Activated CD8-positive, alpha-beta memory T cell treated with anti-CD3 and anti-CD28 coated beads, Interleukin-2, amount 10 ng/mL, durations not matched to agents 7 days and 5 days (primary cell): Measurements from ENCODE around the gene CASZ1. TPM values are rescaled to one million over a fixed set of nuclear protein-coding genes. Genes with fewer than 3 reads are reported as not detected.

ENCODE experiments used
- ATAC-seq: fragments of 150-1000 bp; cut with Tn5 transposase; one replicate; pipeline ENCODE4 v1.10.0; 2021; ENCODE audit warnings: moderate library complexity
- CTCF ChIA-PET: fragments of 350-600 bp; sonication (Branson Sonifier 250); formaldehyde crosslinking; loops from one replicate; lab custom pipeline; 2021; ENCODE audit warnings: antibody characterized with exemption; lab: Charles Lee
- DNase-seq: peaks from one replicate; pipeline ENCODE4 v3.0.0-alpha.2; 2020
- H3K27ac Mint-ChIP-seq: one replicate; pipeline ENCODE4 v1.8.0; 2021; ENCODE audit warnings: mild to moderate bottlenecking, mixed read lengths
- H3K27me3 Mint-ChIP-seq: one replicate; pipeline ENCODE4 v1.8.0; 2021; ENCODE audit warnings: mixed read lengths
- H3K36me3 Mint-ChIP-seq: one replicate; pipeline ENCODE4 v1.8.0; 2021; ENCODE audit warnings: mild to moderate bottlenecking, mixed read lengths
- H3K4me1 Mint-ChIP-seq: one replicate; pipeline ENCODE4 v1.8.0; 2021; ENCODE audit warnings: mixed read lengths
- H3K4me3 Mint-ChIP-seq: one replicate; pipeline ENCODE4 v1.8.0; 2021; ENCODE audit warnings: mild to moderate bottlenecking, moderate library complexity, mixed read lengths
- H3K9me3 Mint-ChIP-seq: one replicate; pipeline ENCODE4 v1.8.0; 2022; ENCODE audit warnings: low read depth, mixed read lengths
- total RNA-seq, 2 experiments: library from RNA; stranded (reverse); gene quantifications; one replicate each; pipeline ENCODE4 v1.2.3, GENCODE V29; 2021

Gene CASZ1
- total RNA-seq, 2 experiments from 2014 or later = 8.8 to 16.3 TPM

DNA sequence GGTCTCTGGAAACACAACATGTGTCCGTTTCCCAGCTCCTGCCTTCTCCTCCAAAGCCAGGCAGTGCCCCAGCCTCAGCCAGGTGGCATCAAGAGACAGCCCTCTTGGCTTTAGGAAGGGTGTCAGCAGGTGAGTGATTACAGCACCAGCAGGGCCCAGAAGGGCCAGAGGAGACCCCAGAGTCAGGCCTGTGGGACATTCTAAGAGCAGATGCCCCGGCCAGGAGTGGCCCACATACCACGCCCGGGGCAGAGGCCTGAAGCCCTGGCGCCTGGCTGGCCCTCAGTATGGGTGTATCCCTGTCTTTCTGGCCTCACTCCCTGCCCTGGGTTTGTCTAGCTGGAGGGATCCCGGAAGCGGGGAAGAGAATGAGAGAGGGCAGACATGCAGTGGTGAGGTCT lies 109.2 kb downstream of the CASZ1 start:
- no peaks in the 10 kb centered on the region for H3K36me3 Mint-ChIP-seq
- DNase-seq (no peak), ATAC-seq (no peak)
- no peaks in the 10 kb centered on the region for H3K27me3 Mint-ChIP-seq
- no peaks in the 10 kb centered on the region for H3K9me3 Mint-ChIP-seq
- CTCF ChIA-PET = no interaction called here
- peaks cover under 1% of the 10 kb centered on the region for H3K4me1 Mint-ChIP-seq
- H3K4me3 Mint-ChIP-seq = no peak overlapping the region
- H3K27ac Mint-ChIP-seq = no peak overlapping the region

GRCh38 chr1:10686404-10687040 lies 109.9 kb downstream of the CASZ1 start:
- Mint-ChIP-seq H3K27ac (no peak overlapping the region), H3K27me3 (no peaks in the 10 kb centered on the region), H3K4me1 (no peaks in the 10 kb centered on the region), H3K4me3 (no peak overlapping the region), H3K36me3 (no peaks in the 10 kb centered on the region), H3K9me3 (no peaks in the 10 kb centered on the region)
- CTCF ChIA-PET = no interaction called here
- ATAC-seq (no peak), DNase-seq (no peak)

DNA sequence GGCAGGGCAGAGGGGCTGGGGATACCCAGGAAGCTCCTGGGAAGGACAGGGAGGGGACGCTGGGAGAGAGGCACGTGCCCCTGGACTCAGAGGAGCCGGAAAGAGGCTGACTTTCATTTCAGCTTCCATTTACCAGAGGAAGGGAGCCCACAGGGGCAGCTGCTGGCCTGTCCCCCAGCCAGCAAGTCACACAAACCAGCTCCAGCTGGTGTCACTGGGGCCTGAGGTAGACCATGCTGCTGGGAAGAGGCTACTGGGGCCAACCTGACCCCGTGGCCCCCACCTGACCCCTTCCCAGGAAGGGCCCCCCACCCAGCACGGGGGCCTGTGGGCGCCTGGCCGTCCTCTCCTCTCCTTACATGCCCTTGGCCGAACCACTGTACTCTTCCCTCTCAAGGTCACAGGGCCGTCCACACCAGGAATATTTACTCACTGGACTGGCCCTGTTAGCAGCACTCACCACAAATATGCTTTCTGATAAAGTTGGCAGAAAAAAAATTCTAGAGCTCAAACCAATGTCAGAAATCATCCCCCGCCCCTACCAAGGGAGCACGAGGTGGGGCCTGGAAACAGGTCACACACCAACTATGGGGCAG lies 110.5 kb downstream of the CASZ1 start:
- Mint-ChIP-seq H3K4me3 (no peak overlapping the region), H3K27me3 (no peaks in the 10 kb centered on the region), H3K36me3 (no peaks in the 10 kb centered on the region), H3K9me3 (no peaks in the 10 kb centered on the region), H3K4me1 (no peaks in the 10 kb centered on the region), H3K27ac (no peak overlapping the region)
- DNase-seq = no peak
- no peak for ATAC-seq
- CTCF ChIA-PET = no interaction called here

DNA sequence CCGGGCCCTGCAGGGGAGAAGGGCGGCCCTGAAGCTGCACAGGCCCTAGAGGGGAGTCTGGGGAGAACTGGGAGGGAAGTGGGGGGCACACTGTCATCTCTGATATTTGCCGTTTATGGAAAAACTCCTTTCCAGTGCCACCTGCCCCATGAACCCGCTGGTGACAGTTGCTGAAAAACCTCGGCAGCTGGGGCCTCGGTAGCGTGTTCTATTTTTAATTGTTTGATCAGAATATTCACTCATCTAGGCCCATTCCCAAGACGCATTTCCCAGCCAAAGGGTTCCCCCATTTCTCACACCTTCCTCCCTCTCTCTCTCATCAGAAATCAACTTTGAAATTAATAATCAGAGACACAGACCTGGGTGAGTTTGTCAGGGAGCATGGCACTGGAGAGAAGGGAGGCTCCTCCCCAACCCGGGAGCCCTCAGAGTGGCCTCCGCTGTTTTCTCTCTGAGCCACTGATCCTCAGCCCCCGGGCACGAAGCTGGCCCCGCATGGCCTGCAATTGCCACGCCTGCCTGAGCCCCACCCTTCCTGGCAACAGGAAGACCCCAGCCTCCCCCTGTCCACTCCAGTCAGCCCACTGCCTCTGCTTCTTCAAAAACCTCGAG lies 111.1 kb downstream of the CASZ1 start:
- Mint-ChIP-seq H3K36me3 (no peaks in the 10 kb centered on the region), H3K27me3 (no peaks in the 10 kb centered on the region), H3K9me3 (no peaks in the 10 kb centered on the region), H3K27ac (no peak overlapping the region), H3K4me1 (no peaks in the 10 kb centered on the region), H3K4me3 (no peak overlapping the region)
- ATAC-seq = no peak
- CTCF ChIA-PET = no interaction called here
- no peak for DNase-seq

DNA sequence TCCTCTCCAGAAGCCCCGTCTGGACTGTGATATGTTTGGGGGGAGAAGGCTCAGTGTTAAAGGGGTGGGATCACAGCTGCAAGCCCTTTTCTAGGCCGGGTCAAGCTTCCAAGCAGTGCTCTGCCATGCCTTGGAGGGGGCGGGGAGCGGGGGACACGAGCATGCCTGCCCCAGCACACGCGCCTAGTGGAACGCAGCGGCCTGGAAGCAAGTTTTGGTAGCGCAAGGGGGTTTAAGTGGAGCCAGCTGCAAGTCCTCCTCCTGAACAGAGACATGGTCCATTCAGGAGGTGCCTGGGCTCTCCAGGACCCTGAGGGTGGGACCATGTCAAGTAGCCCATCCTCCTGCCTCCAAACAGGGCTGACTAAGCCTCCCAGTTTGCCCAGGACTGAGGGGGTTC lies 112.2 kb downstream of the CASZ1 start:
- no peak overlapping the region for H3K27ac Mint-ChIP-seq
- CTCF ChIA-PET = no interaction called here
- H3K27me3 Mint-ChIP-seq = no peaks in the 10 kb centered on the region

DNA sequence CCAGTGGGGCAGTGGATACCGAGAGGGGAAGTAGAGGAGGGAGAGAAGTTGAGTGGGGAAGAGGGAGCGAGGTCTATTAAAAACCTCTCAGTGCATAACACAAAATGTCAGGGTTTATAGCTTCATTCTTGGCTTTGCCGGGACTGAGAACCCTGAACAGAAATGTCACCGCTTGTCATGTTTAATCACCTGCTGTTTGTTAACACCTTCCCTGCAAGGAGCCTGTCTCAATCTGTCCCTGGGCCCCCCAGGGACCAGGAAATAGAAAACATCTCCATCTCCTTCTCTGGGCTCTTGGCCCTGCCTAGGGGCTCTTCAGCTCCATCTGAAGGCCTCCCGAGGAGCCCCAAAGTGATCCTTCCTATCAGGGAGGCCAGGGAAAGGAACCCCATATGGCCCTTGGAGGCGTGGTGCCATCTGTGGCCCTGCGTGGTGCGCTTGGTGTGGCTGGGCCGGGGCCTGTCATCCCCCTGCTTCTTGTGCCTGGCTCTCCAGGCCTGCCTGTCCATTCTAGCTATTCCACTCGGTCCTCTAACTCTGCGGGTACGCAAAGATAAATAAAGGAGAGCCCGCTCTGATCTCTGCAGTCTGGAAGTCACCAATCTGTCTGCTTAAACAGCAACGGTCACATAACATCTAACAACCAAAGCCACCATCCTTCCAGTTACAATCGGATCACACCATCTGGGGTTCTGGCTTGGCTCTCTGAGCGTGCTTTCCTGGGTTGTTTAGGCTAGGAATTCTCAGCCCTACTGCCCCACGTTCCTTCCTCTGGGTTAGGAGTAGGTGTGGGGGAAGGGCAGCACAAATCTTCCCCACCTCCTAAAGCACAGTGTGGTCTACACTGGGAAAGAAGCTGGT lies 113.8 kb downstream of the CASZ1 start:
- Mint-ChIP-seq H3K27me3 (no peaks in the 10 kb centered on the region), H3K27ac (no peak overlapping the region), H3K36me3 (no peaks in the 10 kb centered on the region), H3K4me3 (no peak overlapping the region), H3K4me1 (no peaks in the 10 kb centered on the region), H3K9me3 (no peaks in the 10 kb centered on the region)
- ATAC-seq = no peak
- DNase-seq = no peak
- CTCF ChIA-PET = no interaction called here

More for the DNA sequence above, 112.2 kb downstream of the CASZ1 start:
- Mint-ChIP-seq H3K9me3 (no peaks in the 10 kb centered on the region), H3K36me3 (no peaks in the 10 kb centered on the region), H3K4me1 (no peaks in the 10 kb centered on the region), H3K4me3 (no peak overlapping the region)
- DNase-seq (no peak), ATAC-seq (no peak)

GRCh38 chr1:10682108-10682445 lies 114.4 kb downstream of the CASZ1 start:
- Mint-ChIP-seq H3K27me3 (no peaks in the 10 kb centered on the region), H3K36me3 (no peaks in the 10 kb centered on the region), H3K4me1 (no peaks in the 10 kb centered on the region), H3K4me3 (no peak overlapping the region), H3K27ac (no peak overlapping the region), H3K9me3 (no peaks in the 10 kb centered on the region)
- no peak for ATAC-seq
- no peak for DNase-seq
- CTCF ChIA-PET = no interaction called here

GRCh38 chr1:10681296-10682107 lies 114.9 kb downstream of the CASZ1 start:
- Mint-ChIP-seq H3K36me3 (no peaks in the 10 kb centered on the region), H3K27me3 (no peaks in the 10 kb centered on the region), H3K4me1 (no peaks in the 10 kb centered on the region), H3K27ac (no peak overlapping the region), H3K9me3 (no peaks in the 10 kb centered on the region), H3K4me3 (no peak overlapping the region)
- ATAC-seq = no peak
- CTCF ChIA-PET = no interaction called here
- DNase-seq = no peak

DNA sequence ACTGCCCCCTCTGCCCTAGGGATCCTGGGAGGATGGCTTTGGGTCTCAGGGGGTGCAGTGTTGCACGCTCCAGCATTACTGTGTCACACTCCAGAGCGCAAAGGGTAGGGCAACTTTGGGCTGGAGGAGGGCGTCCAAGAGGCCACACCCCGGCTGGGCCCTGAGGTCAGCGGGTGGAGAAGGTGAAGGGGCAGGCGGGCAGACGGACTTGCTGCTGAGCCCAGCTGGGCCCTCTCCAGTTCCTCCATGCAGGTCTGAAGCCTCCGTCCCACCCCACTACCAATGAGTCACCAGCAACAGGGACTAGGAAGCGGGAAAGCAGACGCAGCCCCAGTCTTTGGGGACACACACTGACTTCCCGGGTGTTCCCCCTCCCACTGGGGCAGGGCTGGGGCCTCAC lies 116.0 kb downstream of the CASZ1 start:
- Mint-ChIP-seq H3K4me3 (no peak overlapping the region), H3K27me3 (no peaks in the 10 kb centered on the region), H3K36me3 (no peaks in the 10 kb centered on the region), H3K9me3 (no peaks in the 10 kb centered on the region), H3K4me1 (no peaks in the 10 kb centered on the region), H3K27ac (no peak overlapping the region)
- ATAC-seq (no peak), DNase-seq (no peak)
- CTCF ChIA-PET = no interaction called here

DNA sequence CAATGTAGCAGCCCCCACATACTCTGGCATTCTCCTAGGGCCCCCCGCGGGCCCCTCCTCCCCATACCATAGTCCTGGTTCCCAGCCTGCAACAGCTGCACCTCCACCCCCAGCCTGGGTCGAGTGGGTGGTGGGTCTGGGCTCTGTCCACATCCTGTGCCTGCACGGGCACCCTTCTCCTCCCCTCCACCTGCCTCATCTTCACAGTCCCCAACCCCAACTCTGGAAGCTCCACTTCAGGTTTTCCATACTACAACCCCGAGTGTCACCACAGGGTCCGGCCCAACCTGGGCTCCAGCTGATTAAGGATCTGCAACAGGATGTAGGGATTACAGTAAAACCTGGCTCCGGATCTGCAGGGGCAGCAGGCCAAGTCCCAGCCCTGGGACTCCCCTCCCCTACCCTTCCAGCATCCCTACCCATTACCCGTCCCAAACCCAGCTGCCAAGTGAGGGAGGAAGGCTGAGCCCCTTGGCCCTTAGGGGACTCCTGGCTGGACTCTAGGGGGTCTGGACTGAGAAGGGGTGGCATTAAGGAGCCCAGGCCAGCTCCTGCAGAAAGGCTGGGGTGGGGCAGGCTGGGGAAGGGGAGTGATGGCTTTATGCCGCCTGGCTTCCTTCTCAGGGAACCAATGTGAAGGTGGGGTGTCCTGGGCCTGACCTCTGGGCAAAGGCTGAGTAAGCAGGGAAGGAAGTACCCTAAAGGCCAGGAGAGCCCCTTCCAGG lies 116.8 kb downstream of the CASZ1 start:
- Mint-ChIP-seq H3K27me3 (no peaks in the 10 kb centered on the region), H3K4me1 (no peaks in the 10 kb centered on the region), H3K36me3 (no peaks in the 10 kb centered on the region), H3K27ac (no peak overlapping the region), H3K9me3 (no peaks in the 10 kb centered on the region), H3K4me3 (no peak overlapping the region)
- peak; percentile 42 for ATAC-seq
- no peak for DNase-seq
- CTCF ChIA-PET = no interaction called here

DNA sequence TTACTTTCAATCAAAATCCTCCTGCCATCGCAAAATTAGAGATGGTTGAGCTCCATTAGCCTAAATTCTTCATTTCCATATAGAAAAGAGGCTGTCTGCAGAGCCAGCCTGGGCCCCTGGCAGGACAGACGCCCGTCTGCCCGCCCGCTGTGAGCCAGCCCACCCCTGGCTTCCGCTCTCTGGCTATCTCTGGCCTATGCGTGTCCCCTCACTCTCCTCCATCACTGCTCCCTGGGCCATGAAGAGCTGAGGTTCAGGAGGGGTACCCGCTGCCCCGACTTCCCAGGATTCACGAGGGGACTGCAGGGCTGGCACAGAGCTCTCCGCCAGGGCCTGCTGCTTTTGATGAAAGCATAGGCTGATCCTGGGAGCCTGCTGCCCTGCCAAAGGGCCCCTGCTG lies 117.6 kb downstream of the CASZ1 start:
- Mint-ChIP-seq H3K4me1 (no peaks in the 10 kb centered on the region), H3K36me3 (no peaks in the 10 kb centered on the region), H3K9me3 (no peaks in the 10 kb centered on the region), H3K27me3 (no peaks in the 10 kb centered on the region), H3K4me3 (no peak overlapping the region), H3K27ac (no peak overlapping the region)
- DNase-seq (no peak), ATAC-seq (no peak)
- CTCF ChIA-PET = no interaction called here

- DNase-seq (no peak), ATAC-seq (no peak)
- no peaks in the 10 kb centered on the region for H3K36me3 Mint-ChIP-seq
- CTCF ChIA-PET = no interaction called here
- no peaks in the 10 kb centered on the region for H3K27me3 Mint-ChIP-seq
- H3K4me1 Mint-ChIP-seq = no peaks in the 10 kb centered on the region
- H3K4me3 Mint-ChIP-seq = no peak overlapping the region
- no peak overlapping the region for H3K27ac Mint-ChIP-seq
- H3K9me3 Mint-ChIP-seq = no peaks in the 10 kb centered on the region
Observed at GRCh38 chr1:10678402-10678801, 118.0 kb downstream of the CASZ1 start.
